ENCODE measurements around the gene SLC30A10.

DNA sequence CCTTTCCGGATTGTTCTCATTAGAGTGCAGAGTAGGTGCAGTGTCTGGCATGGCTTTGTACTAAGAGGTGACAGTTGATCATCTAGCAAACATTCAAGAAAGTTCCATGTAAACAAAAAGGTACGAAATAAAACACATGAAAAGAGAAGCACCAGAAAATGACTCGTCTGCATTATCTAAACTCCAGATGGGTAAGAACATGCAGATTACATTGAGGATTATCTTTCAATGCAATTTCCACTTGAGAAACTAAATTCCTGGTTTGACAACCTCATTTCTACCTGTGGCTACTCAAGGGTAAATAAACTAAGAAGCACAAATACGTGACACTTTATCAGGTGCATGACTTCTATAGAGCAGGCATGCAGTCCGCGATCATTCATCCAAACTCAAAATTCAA lies 17.6 kb downstream of the SLC30A10 start:
- TF ChIP-seq, protein P1, sequence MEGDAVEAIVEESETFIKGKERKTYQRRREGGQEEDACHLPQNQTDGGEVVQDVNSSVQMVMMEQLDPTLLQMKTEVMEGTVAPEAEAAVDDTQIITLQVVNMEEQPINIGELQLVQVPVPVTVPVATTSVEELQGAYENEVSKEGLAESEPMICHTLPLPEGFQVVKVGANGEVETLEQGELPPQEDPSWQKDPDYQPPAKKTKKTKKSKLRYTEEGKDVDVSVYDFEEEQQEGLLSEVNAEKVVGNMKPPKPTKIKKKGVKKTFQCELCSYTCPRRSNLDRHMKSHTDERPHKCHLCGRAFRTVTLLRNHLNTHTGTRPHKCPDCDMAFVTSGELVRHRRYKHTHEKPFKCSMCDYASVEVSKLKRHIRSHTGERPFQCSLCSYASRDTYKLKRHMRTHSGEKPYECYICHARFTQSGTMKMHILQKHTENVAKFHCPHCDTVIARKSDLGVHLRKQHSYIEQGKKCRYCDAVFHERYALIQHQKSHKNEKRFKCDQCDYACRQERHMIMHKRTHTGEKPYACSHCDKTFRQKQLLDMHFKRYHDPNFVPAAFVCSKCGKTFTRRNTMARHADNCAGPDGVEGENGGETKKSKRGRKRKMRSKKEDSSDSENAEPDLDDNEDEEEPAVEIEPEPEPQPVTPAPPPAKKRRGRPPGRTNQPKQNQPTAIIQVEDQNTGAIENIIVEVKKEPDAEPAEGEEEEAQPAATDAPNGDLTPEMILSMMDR (optimal IDR thresholded peaks at IDR 0.05 in 1 of 3, IDR thresholded peaks at IDR 0.05 in 1 of 3, conservative IDR thresholded peaks at IDR 0.05 in 1 of 3; ENCODE audit: extremely low read depth in 1 of 3, insufficient read depth in 2 of 3, low read length in 3 of 3), result no peak
- no peak for TF ChIP-seq EZH2 (IDR thresholded peaks at IDR 0.05; ENCODE audit: low read length)

Data from keratinocyte (primary cell).